Keratinocyte (primary cell): Measurements from ENCODE around the gene ZNF668.

ENCODE experiments used
- EZH2 ChIP-seq: IDR thresholded peaks from one replicate; pipeline ENCODE4 v1.6.1; 2012; ENCODE audit warnings: inconsistent platforms, mild to moderate bottlenecking, low read length, moderate library complexity
- TF ChIP-seq, protein P1 (sequence below), 3 experiments: IDR thresholded peaks in 1 of 3; conservative IDR thresholded peaks in 1 of 3; optimal IDR thresholded peaks in 1 of 3; 2 replicates in 2 of 3; 3 replicates in 1 of 3; pipeline versions ENCODE3 to v1.5.1; 2011; ENCODE audit warnings: low read length in 3 of 3, mild to moderate bottlenecking in 3 of 3, moderate library complexity in 2 of 3, control low read depth in 1 of 3, inconsistent platforms in 1 of 3; ENCODE audit not compliant: insufficient read depth in 2 of 3; ENCODE audit errors: extremely low read depth in 1 of 3

DNA sequence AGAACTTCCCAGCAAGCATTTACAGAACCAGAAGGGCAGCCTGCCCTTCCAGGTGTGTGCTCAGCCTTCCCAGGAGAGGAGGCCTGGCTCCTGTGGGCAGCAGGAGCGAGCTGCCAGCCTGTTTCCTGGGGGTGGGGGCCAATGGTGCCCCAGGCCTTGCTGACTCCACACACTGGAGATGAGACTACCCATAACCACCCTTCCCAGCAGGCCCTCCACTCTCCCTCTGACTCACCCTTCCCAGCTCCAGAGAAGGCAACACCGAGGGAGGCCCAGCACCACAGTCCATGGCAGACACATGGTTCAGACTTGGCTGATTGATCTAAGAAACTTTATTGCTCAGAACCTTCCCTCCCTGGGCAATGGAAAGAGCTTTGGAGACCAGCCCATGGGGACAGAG lies 16.5 kb upstream of the ZNF668 start:
- TF ChIP-seq, protein P1, sequence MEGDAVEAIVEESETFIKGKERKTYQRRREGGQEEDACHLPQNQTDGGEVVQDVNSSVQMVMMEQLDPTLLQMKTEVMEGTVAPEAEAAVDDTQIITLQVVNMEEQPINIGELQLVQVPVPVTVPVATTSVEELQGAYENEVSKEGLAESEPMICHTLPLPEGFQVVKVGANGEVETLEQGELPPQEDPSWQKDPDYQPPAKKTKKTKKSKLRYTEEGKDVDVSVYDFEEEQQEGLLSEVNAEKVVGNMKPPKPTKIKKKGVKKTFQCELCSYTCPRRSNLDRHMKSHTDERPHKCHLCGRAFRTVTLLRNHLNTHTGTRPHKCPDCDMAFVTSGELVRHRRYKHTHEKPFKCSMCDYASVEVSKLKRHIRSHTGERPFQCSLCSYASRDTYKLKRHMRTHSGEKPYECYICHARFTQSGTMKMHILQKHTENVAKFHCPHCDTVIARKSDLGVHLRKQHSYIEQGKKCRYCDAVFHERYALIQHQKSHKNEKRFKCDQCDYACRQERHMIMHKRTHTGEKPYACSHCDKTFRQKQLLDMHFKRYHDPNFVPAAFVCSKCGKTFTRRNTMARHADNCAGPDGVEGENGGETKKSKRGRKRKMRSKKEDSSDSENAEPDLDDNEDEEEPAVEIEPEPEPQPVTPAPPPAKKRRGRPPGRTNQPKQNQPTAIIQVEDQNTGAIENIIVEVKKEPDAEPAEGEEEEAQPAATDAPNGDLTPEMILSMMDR (optimal IDR thresholded peaks at IDR 0.05 in 1 of 3, IDR thresholded peaks at IDR 0.05 in 1 of 3, conservative IDR thresholded peaks at IDR 0.05 in 1 of 3; ENCODE audit: extremely low read depth in 1 of 3, insufficient read depth in 2 of 3, low read length in 3 of 3): no peak
- no peak for TF ChIP-seq EZH2
